Measurements from ENCODE around the gene GRHL3. TPM values are rescaled to one million over a fixed set of nuclear protein-coding genes. Genes with fewer than 3 reads are reported as not detected.

Gene GRHL3
- total and polyA plus RNA-seq, 10 of the 15 experiments (the other 5 are each of a cell fraction or from before 2014, with no cell fraction given): 0.07 to 0.87 (median 0.34) TPM

- no peak for TF ChIP-seq E2F4 (IDR thresholded peaks at IDR 0.05; ENCODE audit: low read depth, low read length)
- no peak for TF ChIP-seq NFYA (IDR thresholded peaks at IDR 0.05; ENCODE audit: borderline replicate concordance, low read depth, low read length)
These were observed 20.6 kb upstream of the GRHL3 start (continued) for GRCh38 chr1:24298606-24299005.

- Histone ChIP-seq H3K9me3 (replicated peaks; ENCODE audit: control insufficient read depth, insufficient read depth, low read length) (no peaks in the 10 kb centered on the region), H3K4me1 (ENCODE audit: control insufficient read depth, insufficient read depth, low read length) (no peaks in the 10 kb centered on the region), H2AFZ (ENCODE audit: control insufficient read depth, low read depth, low read length) (no peak overlapping the region), H3K27ac (ENCODE audit: control insufficient read depth, insufficient read depth) (no peak overlapping the region), H3K4me3 (no peak overlapping the region), H4K20me1 (ENCODE audit: control insufficient read depth, insufficient read depth) (no peaks in the 10 kb centered on the region), H3K79me2 (ENCODE audit: control insufficient read depth, insufficient read depth, low read length) (no peaks in the 10 kb centered on the region), H3K9ac (ENCODE audit: control insufficient read depth, insufficient read depth, low read length) (no peak overlapping the region), H3K27me3 (replicated peaks in 1 of 2; ENCODE audit: control insufficient read depth in 2 of 2, insufficient read depth in 2 of 2, low read length in 1 of 2) (peaks cover 4% of the 10 kb centered on the region in 2 experiments; a peak in 3 of 4 replicates), H3K4me2 (ENCODE audit: control insufficient read depth, insufficient read depth) (no peak overlapping the region), H3K36me3 (ENCODE audit: control insufficient read depth in 2 of 2, insufficient read depth in 2 of 2, low read length in 1 of 2) (no peaks in the 10 kb centered on the region)
- intact Hi-C loops (cut with micrococcal nuclease; ENCODE audit: unreplicated experiment): no loop called here
- BruUV-seq (replicated peaks): no TSS peak
- TF ChIP-seq DPF2 (IDR thresholded peaks at IDR 0.05): no peak
- TF ChIP-seq SMAD5 (IDR thresholded peaks at IDR 0.05; ENCODE audit: low read depth): no peak
- no peak for TF ChIP-seq PKNOX1 (IDR thresholded peaks at IDR 0.05)
- no peak for TF ChIP-seq E4F1 (IDR thresholded peaks at IDR 0.05; ENCODE audit: borderline replicate concordance, partially characterized antibody)
- no peak for TF ChIP-seq RELB (IDR thresholded peaks at IDR 0.05; ENCODE audit: low read depth)
- no peak for TF ChIP-seq NKRF (conservative IDR thresholded peaks at IDR 0.05)
- TF ChIP-seq POU2F2 (IDR thresholded peaks at IDR 0.05; ENCODE audit: borderline replicate concordance, low read depth, low read length): no peak
- no peak for TF ChIP-seq ZNF207 (IDR thresholded peaks at IDR 0.05; ENCODE audit: borderline replicate concordance)
- SMC1A ChIA-PET (ENCODE audit: uncharacterized antibody, unreplicated experiment): no interaction called here
- FAIRE-seq: no peak
- no peak for ATAC-seq
- CTCF ChIA-PET: no interaction called here
- no peak for DNase-seq (ENCODE audit: low read depth, low spot score)
- RAD21 ChIA-PET (ENCODE audit: unreplicated experiment): no interaction called here
- in situ Hi-C loops (cut with MboI): no loop called here
- POLR2A ChIA-PET: no interaction called here
- 48% methylated on average over 6 of the region's 6 CpGs for WGBS (ENCODE audit: insufficient coverage, insufficient replicate concordance, low lambda C conversion rate, missing lambda C conversion rate)
These were observed 19.3 kb upstream of the GRHL3 start for GRCh38 chr1:24299901-24300300.
